Measurements from ENCODE around the gene PFKP.

PFKP gene

DNA sequence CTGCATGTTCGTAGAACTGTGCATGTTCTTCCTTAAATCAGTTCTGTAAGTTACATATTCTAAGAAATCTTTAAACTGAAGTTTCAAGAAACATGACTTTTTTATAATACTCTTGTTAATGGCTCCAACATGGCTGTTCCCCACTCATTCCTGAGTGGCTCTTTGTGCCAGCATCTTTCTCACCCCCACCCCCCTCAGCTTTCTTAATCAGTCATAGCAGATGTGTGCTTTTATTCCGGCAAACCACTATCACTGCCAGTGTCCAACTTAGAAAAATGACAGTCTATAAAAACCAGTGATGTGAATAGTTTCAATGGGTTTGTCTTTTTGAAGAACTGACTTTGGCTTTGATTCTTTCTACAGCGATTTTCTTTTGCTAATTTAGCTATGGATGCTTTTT is 67.7 kb downstream of the PFKP start:
- H3K9me3 ChIP-seq (ENCODE audit: control insufficient read depth, insufficient read depth, low read depth, low read length) = no peaks in the 10 kb centered on the region
- no peak for TF ChIP-seq TRIM28 (IDR thresholded peaks at IDR 0.05; ENCODE audit: borderline replicate concordance, low read length)
- TF ChIP-seq, protein P1, sequence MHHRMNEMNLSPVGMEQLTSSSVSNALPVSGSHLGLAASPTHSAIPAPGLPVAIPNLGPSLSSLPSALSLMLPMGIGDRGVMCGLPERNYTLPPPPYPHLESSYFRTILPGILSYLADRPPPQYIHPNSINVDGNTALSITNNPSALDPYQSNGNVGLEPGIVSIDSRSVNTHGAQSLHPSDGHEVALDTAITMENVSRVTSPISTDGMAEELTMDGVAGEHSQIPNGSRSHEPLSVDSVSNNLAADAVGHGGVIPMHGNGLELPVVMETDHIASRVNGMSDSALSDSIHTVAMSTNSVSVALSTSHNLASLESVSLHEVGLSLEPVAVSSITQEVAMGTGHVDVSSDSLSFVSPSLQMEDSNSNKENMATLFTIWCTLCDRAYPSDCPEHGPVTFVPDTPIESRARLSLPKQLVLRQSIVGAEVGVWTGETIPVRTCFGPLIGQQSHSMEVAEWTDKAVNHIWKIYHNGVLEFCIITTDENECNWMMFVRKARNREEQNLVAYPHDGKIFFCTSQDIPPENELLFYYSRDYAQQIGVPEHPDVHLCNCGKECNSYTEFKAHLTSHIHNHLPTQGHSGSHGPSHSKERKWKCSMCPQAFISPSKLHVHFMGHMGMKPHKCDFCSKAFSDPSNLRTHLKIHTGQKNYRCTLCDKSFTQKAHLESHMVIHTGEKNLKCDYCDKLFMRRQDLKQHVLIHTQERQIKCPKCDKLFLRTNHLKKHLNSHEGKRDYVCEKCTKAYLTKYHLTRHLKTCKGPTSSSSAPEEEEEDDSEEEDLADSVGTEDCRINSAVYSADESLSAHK (tag by site-specific recombination; IDR thresholded peaks at IDR 0.05) = no peak
- TF ChIP-seq ZBTB17 (tag by site-specific recombination; IDR thresholded peaks at IDR 0.05) = no peak
- no peak for TF ChIP-seq ZNF132 (tag by site-specific recombination; IDR thresholded peaks at IDR 0.05; ENCODE audit: borderline replicate concordance)
- TF ChIP-seq ZNF37A (tag by site-specific recombination; IDR thresholded peaks at IDR 0.05) = no peak
- no peak for TF ChIP-seq ZNF610 (tag by site-specific recombination; IDR thresholded peaks at IDR 0.05; ENCODE audit: borderline replicate concordance)
- TF ChIP-seq, protein P2, sequence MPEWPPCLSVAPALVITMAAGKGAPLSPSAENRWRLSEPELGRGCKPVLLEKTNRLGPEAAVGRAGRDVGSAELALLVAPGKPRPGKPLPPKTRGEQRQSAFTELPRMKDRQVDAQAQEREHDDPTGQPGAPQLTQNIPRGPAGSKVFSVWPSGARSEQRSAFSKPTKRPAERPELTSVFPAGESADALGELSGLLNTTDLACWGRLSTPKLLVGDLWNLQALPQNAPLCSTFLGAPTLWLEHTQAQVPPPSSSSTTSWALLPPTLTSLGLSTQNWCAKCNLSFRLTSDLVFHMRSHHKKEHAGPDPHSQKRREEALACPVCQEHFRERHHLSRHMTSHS (tag by site-specific recombination; IDR thresholded peaks at IDR 0.05) = no peak
- TF ChIP-seq, protein P3, sequence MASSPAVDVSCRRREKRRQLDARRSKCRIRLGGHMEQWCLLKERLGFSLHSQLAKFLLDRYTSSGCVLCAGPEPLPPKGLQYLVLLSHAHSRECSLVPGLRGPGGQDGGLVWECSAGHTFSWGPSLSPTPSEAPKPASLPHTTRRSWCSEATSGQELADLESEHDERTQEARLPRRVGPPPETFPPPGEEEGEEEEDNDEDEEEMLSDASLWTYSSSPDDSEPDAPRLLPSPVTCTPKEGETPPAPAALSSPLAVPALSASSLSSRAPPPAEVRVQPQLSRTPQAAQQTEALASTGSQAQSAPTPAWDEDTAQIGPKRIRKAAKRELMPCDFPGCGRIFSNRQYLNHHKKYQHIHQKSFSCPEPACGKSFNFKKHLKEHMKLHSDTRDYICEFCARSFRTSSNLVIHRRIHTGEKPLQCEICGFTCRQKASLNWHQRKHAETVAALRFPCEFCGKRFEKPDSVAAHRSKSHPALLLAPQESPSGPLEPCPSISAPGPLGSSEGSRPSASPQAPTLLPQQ (tag by site-specific recombination; IDR thresholded peaks at IDR 0.05) = no peak
- no peak for TF ChIP-seq ZSCAN23 (tag by site-specific recombination; IDR thresholded peaks at IDR 0.05)
- TF ChIP-seq ZNF843 (tag by site-specific recombination; IDR thresholded peaks at IDR 0.05) = no peak
- no peak for TF ChIP-seq ZIC2 (tag by site-specific recombination; IDR thresholded peaks at IDR 0.05)
- no peak for TF ChIP-seq ZNF223 (tag by site-specific recombination; IDR thresholded peaks at IDR 0.05)
- no peak for TF ChIP-seq ZNF514 (tag by site-specific recombination; IDR thresholded peaks at IDR 0.05)
- TF ChIP-seq, protein P4, sequence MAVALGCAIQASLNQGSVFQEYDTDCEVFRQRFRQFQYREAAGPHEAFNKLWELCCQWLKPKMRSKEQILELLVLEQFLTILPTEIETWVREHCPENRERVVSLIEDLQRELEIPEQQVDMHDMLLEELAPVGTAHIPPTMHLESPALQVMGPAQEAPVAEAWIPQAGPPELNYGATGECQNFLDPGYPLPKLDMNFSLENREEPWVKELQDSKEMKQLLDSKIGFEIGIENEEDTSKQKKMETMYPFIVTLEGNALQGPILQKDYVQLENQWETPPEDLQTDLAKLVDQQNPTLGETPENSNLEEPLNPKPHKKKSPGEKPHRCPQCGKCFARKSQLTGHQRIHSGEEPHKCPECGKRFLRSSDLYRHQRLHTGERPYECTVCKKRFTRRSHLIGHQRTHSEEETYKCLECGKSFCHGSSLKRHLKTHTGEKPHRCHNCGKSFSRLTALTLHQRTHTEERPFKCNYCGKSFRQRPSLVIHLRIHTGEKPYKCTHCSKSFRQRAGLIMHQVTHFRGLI (tag by site-specific recombination; IDR thresholded peaks at IDR 0.05) = no peak
- TF ChIP-seq, protein P5, sequence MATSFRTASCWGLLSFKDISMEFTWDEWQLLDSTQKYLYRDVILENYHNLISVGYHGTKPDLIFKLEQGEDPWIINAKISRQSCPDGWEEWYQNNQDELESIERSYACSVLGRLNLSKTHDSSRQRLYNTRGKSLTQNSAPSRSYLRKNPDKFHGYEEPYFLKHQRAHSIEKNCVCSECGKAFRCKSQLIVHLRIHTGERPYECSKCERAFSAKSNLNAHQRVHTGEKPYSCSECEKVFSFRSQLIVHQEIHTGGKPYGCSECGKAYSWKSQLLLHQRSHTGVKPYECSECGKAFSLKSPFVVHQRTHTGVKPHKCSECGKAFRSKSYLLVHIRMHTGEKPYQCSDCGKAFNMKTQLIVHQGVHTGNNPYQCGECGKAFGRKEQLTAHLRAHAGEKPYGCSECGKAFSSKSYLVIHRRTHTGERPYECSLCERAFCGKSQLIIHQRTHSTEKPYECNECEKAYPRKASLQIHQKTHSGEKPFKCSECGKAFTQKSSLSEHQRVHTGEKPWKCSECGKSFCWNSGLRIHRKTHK (tag by site-specific recombination; IDR thresholded peaks at IDR 0.05) = no peak
- TF ChIP-seq ZSCAN16 (tag by site-specific recombination; IDR thresholded peaks at IDR 0.05) = no peak
- no peak for TF ChIP-seq MYNN (tag by site-specific recombination; IDR thresholded peaks at IDR 0.05; ENCODE audit: borderline replicate concordance)
- no peak for TF ChIP-seq ZNF16 (tag by site-specific recombination; IDR thresholded peaks at IDR 0.05; ENCODE audit: low read depth)
- TF ChIP-seq ZNF239 (tag by site-specific recombination; IDR thresholded peaks at IDR 0.05) = no peak
- no peaks in the 10 kb centered on the region for H3K4me1 ChIP-seq (ENCODE audit: control insufficient read depth, insufficient read depth, low read length)
- peaks cover 37 to 95% of the 10 kb centered on the region in 2 experiments for H3K36me3 ChIP-seq (ENCODE audit: control insufficient read depth in 2 of 2, insufficient read depth in 1 of 2, low read length in 2 of 2)
- CTCF ChIA-PET = interaction anchor here (1.5 kb wide), 1 partner anchor 14 kb away, joined by 6 read pairs; no protein-coding TSS in a partner anchor
- POLR2A ChIA-PET = no interaction called here
- no peak overlapping the region for H3K27ac ChIP-seq (ENCODE audit: extremely low read depth, low read depth, low read length)
- H3K4me3 ChIP-seq (ENCODE audit: low read depth, low read length) = no peak overlapping the region

DNA sequence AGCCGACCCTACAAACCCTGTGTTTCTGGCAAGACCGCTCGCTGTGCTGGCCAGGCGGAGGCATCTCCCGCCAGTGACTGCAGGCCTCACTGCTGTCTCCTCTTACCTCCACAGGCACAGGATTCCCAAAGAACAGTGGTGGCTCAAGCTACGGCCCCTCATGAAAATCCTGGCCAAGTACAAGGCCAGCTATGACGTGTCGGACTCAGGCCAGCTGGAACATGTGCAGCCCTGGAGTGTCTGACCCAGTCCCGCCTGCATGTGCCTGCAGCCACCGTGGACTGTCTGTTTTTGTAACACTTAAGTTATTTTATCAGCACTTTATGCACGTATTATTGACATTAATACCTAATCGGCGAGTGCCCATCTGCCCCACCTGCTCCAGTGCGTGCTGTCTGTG is 69.0 kb downstream of the PFKP start:
- Histone ChIP-seq H3K9me3 (ENCODE audit: control insufficient read depth, insufficient read depth, low read depth, low read length) (no peaks in the 10 kb centered on the region), H3K36me3 (ENCODE audit: control insufficient read depth in 2 of 2, insufficient read depth in 1 of 2, low read length in 2 of 2) (peaks cover 36 to 98% of the 10 kb centered on the region in 2 experiments), H3K27ac (ENCODE audit: extremely low read depth, low read depth, low read length) (no peak overlapping the region), H3K4me3 (ENCODE audit: low read depth, low read length) (no peak overlapping the region), H3K4me1 (ENCODE audit: control insufficient read depth, insufficient read depth, low read length) (no peaks in the 10 kb centered on the region)
- TF ChIP-seq KLF7 (tag by site-specific recombination; IDR thresholded peaks at IDR 0.05; ENCODE audit: borderline replicate concordance) (no peak), ZBTB48 (tag by site-specific recombination; IDR thresholded peaks at IDR 0.05) (no peak), ZBTB7A (tag by site-specific recombination; IDR thresholded peaks at IDR 0.05; ENCODE audit: low read depth) (no peak), KLF10 (tag by site-specific recombination; IDR thresholded peaks at IDR 0.05) (no peak), ZNF707 (tag by site-specific recombination; IDR thresholded peaks at IDR 0.05) (no peak), ZNF416 (tag by site-specific recombination; IDR thresholded peaks at IDR 0.05) (no peak), ZNF555 (tag by site-specific recombination; conservative IDR thresholded peaks at IDR 0.05) (no peak)
- CTCF ChIA-PET = no interaction called here
- POLR2A ChIA-PET = no interaction called here

All from HEK293 (cell line).